Ishikawa (cell line): ENCODE data around the gene KRTAP10-5.

Experiments
- CREB1 ChIP-seq: IDR thresholded peaks from 2 replicates; pipeline ENCODE4 v1.6.1; 2012; ENCODE audit warnings: low read depth
- FOXM1 ChIP-seq: IDR thresholded peaks from 2 replicates; pipeline ENCODE4 v1.6.1; 2012; ENCODE audit warnings: low read depth, borderline replicate concordance
- NFIC ChIP-seq: IDR thresholded peaks from 2 replicates; pipeline ENCODE4 v1.6.1; 2012

DNA sequence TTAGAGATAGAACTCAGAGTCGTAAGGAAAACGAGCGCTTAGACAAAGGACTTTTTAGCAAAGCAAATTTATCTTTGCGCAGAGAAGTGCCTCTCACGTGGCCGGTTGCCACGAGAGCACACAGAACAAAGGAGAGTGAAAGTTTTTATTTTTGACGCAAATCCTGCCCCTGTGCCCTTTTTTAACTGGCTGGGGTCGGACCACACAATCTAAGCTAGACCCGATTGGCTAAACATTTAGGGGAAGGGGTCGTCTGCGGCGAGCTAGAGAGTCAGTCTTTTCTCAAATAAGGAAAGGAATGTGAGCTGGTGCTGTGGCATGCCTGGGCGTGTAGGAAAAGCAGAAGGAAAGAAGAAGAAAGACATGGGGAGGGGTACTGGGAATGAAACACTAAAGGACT, 31.5 kb downstream of the KRTAP10-5 start:
- TF ChIP-seq NFIC (no peak), FOXM1 (no peak), CREB1 (no peak)
